Nephron progenitor cell (in vitro differentiated cells): Measurements from ENCODE around the gene FUBP3.

ENCODE experiments used
- DNase-seq: peaks from one replicate; pipeline ENCODE4 v3.0.0; 2021
- H3K27ac Mint-ChIP-seq: 2 replicates; pipeline ENCODE4 v1.8.0; 2021; ENCODE audit warnings: mild to moderate bottlenecking, moderate library complexity, mixed read lengths
- H3K27me3 Mint-ChIP-seq: 2 replicates; pipeline ENCODE4 v1.8.0; 2021; ENCODE audit warnings: mild to moderate bottlenecking, low read depth, mixed read lengths; ENCODE audit not compliant: poor library complexity
- H3K36me3 Mint-ChIP-seq: 2 replicates; pipeline ENCODE4 v1.8.0; 2021; ENCODE audit warnings: low read depth, mixed read lengths
- H3K4me1 Mint-ChIP-seq: 2 replicates; pipeline ENCODE4 v1.8.0; 2021; ENCODE audit warnings: mixed read lengths
- H3K4me3 Mint-ChIP-seq: 2 replicates; pipeline ENCODE4 v1.8.0; 2021; ENCODE audit warnings: mild to moderate bottlenecking, moderate library complexity, mixed read lengths
- H3K9me3 Mint-ChIP-seq: 2 replicates; pipeline ENCODE4 v1.8.0; 2021; ENCODE audit warnings: mild to moderate bottlenecking, moderate library complexity, mixed read lengths
- CTCF ChIP-seq: fragments of 200-600 bp; sonication (generic); IDR thresholded peaks from 2 replicates; pipeline ENCODE4 v1.5.0; 2021; ENCODE audit warnings: antibody characterized with exemption

FUBP3 gene

GRCh38 chr9:130632081-130632710 is 52.8 kb downstream of the FUBP3 start:
- Mint-ChIP-seq H3K36me3 (peaks cover 53% of the 10 kb centered on the region), H3K9me3 (no peaks in the 10 kb centered on the region), H3K4me3 (no peak overlapping the region), H3K27ac (no peak overlapping the region), H3K27me3 (peaks cover 10% of the 10 kb centered on the region), H3K4me1 (peaks cover 17% of the 10 kb centered on the region)
- no peak for DNase-seq
- no peak for TF ChIP-seq CTCF

- Mint-ChIP-seq H3K4me3 (no peak overlapping the region), H3K36me3 (peaks cover 57% of the 10 kb centered on the region), H3K4me1 (peaks cover 16% of the 10 kb centered on the region), H3K27ac (peak overlapping the region; percentile 63), H3K9me3 (no peaks in the 10 kb centered on the region), H3K27me3 (peaks cover 9% of the 10 kb centered on the region)
- no peak for DNase-seq
- no peak for TF ChIP-seq CTCF
These were observed 53.5 kb downstream of the FUBP3 start for GRCh38 chr9:130632841-130633240.

- no peak for TF ChIP-seq CTCF
- Mint-ChIP-seq H3K4me1 (peaks cover 18% of the 10 kb centered on the region), H3K9me3 (no peaks in the 10 kb centered on the region), H3K27ac (peak overlapping the region; percentile 63), H3K27me3 (peaks cover 6% of the 10 kb centered on the region), H3K36me3 (peaks cover 61% of the 10 kb centered on the region), H3K4me3 (no peak overlapping the region)
- no peak for DNase-seq
These were observed 54.2 kb downstream of the FUBP3 start for GRCh38 chr9:130633336-130634190.

GRCh38 chr9:130634191-130634768 is 54.9 kb downstream of the FUBP3 start:
- H3K9me3 Mint-ChIP-seq: no peaks in the 10 kb centered on the region
- peaks cover 8% of the 10 kb centered on the region for H3K27me3 Mint-ChIP-seq
- no peak for DNase-seq
- peaks cover 62% of the 10 kb centered on the region for H3K36me3 Mint-ChIP-seq
- TF ChIP-seq CTCF: no peak
- H3K4me1 Mint-ChIP-seq: peaks cover 22% of the 10 kb centered on the region
- H3K27ac Mint-ChIP-seq: no peak overlapping the region
- no peak overlapping the region for H3K4me3 Mint-ChIP-seq

- H3K27me3 Mint-ChIP-seq: peaks cover 9% of the 10 kb centered on the region
- no peak for TF ChIP-seq CTCF
- H3K36me3 Mint-ChIP-seq: peaks cover 56% of the 10 kb centered on the region
- no peak overlapping the region for H3K27ac Mint-ChIP-seq
- H3K9me3 Mint-ChIP-seq: no peaks in the 10 kb centered on the region
- H3K4me1 Mint-ChIP-seq: peaks cover 24% of the 10 kb centered on the region
- no peak overlapping the region for H3K4me3 Mint-ChIP-seq
- no peak for DNase-seq
These were observed 55.4 kb downstream of the FUBP3 start for GRCh38 chr9:130634801-130635200.
